HEK293T (cell line): ENCODE results near the gene SLC16A3.

ENCODE experiments used
- ARNT ChIP-seq: fragments of 450-650 bp; IDR thresholded peaks from 2 replicates; pipeline ENCODE4 v1.6.1; 2017; ENCODE audit warnings: mild to moderate bottlenecking
- BHLHE40 ChIP-seq: fragments of 450-650 bp; IDR thresholded peaks from 2 replicates; pipeline ENCODE4 v1.6.1; 2016; ENCODE audit warnings: mild to moderate bottlenecking, moderate library complexity, borderline replicate concordance
- ELF4 ChIP-seq: fragments of 450-650 bp; IDR thresholded peaks from 2 replicates; pipeline ENCODE4 v1.6.1; 2017; ENCODE audit warnings: antibody characterized with exemption
- FOXK2 ChIP-seq: fragments of 450-650 bp; IDR thresholded peaks from 2 replicates; pipeline ENCODE4 v1.6.1; 2016; ENCODE audit warnings: mild to moderate bottlenecking
- FOXM1 ChIP-seq: fragments of 450-650 bp; IDR thresholded peaks from 2 replicates; pipeline ENCODE4 v1.6.1; 2017; ENCODE audit warnings: mild to moderate bottlenecking, borderline replicate concordance
- PKNOX1 ChIP-seq: fragments of 450-650 bp; IDR thresholded peaks from 2 replicates; pipeline ENCODE4 v1.6.1; 2016
- SP1 ChIP-seq: fragments of 450-650 bp; IDR thresholded peaks from 2 replicates; pipeline ENCODE4 v1.6.1; 2017
- SUZ12 ChIP-seq: fragments of 450-650 bp; IDR thresholded peaks from 2 replicates; pipeline ENCODE4 v1.6.1; 2016; ENCODE audit warnings: mild to moderate bottlenecking

GRCh38 chr17:82180776-82181528 is 47.9 kb upstream of the SLC16A3 start:
- no peak for TF ChIP-seq FOXK2
- TF ChIP-seq ARNT = no peak
- no peak for TF ChIP-seq SP1
- no peak for TF ChIP-seq SUZ12
- no peak for TF ChIP-seq ELF4
- no peak for TF ChIP-seq FOXM1
- no peak for TF ChIP-seq BHLHE40
- TF ChIP-seq PKNOX1 = no peak
